A673 (cell line): ENCODE data around the gene ERGIC1. TPM values are rescaled to one million over a fixed set of nuclear protein-coding genes. Genes with fewer than 3 reads are reported as not detected.

Experiments
- BruUV-seq: library from RNA; stranded (reverse); fragments of 400-500 nt; replicated peaks from 2 replicates; lab custom pipeline; 2021; lab: Mats Ljungman, UMichigan
- CTCF ChIA-PET: fragments of 300-600 bp; sonication (Branson Sonifier 250); formaldehyde crosslinking; loops from one replicate; lab custom pipeline; 2022; ENCODE audit warnings: antibody characterized with exemption; lab: Charles Lee
- POLR2A ChIA-PET: fragments of 300-600 bp; sonication (Branson Sonifier 250); formaldehyde crosslinking; loops from one replicate; lab custom pipeline; 2022; ENCODE audit warnings: antibody characterized with exemption; ENCODE audit not compliant: low non-redundant PET; lab: Charles Lee
- DNase-seq: peaks from one replicate; pipeline ENCODE4 v3.0.0-alpha.2; 2015; ENCODE audit warnings: low spot score
- H3K27ac ChIP-seq: fragments of 200-600 bp; sonication (generic); 2 replicates; pipeline ENCODE4 v1.5.1; 2016; ENCODE audit warnings: mixed run types, low read depth, mild to moderate bottlenecking, mixed read lengths, antibody characterized with exemption, low read length; ENCODE audit not compliant: poor library complexity, severe bottlenecking
- H3K27me3 ChIP-seq: fragments of 200-600 bp; sonication (generic); replicated peaks from 2 replicates; pipeline ENCODE4 v1.6.1; 2017; ENCODE audit warnings: mixed run types, low read depth, mild to moderate bottlenecking, mixed read lengths, antibody characterized with exemption, low read length; ENCODE audit not compliant: insufficient read depth, poor library complexity
- H3K36me3 ChIP-seq: fragments of 200-600 bp; sonication (generic); 2 replicates; pipeline ENCODE4 v1.6.1; 2016; ENCODE audit warnings: mixed run types, mild to moderate bottlenecking, mixed read lengths, antibody characterized with exemption, low read length; ENCODE audit not compliant: insufficient read depth, poor library complexity, severe bottlenecking
- H3K4me1 ChIP-seq: fragments of 200-600 bp; sonication (generic); 2 replicates; pipeline ENCODE4 v1.6.1; 2017; ENCODE audit warnings: mixed run types, mild to moderate bottlenecking, mixed read lengths, antibody characterized with exemption, low read length; ENCODE audit not compliant: insufficient read depth, poor library complexity, severe bottlenecking
- H3K4me3 ChIP-seq: fragments of 200-600 bp; sonication (generic); 2 replicates; pipeline ENCODE4 v1.5.1; 2016; ENCODE audit warnings: low read depth, mixed run types, mild to moderate bottlenecking, mixed read lengths, low read length; ENCODE audit not compliant: poor library complexity, severe bottlenecking
- H3K9me3 ChIP-seq: fragments of 200-600 bp; sonication (generic); 2 replicates; pipeline ENCODE4 v1.6.1; 2016; ENCODE audit warnings: mixed run types, low read depth, mild to moderate bottlenecking, mixed read lengths, antibody characterized with exemption, low read length; ENCODE audit not compliant: poor library complexity, severe bottlenecking
- CTCF ChIP-seq: fragments of 300-800, 200-600 bp; sonication (generic); conservative IDR thresholded peaks from 2 replicates; pipeline ENCODE4 v1.5.1; 2017; ENCODE audit warnings: low read depth, mild to moderate bottlenecking, antibody characterized with exemption, low read length, moderate library complexity, mixed read lengths
- EZH2 ChIP-seq: fragments of 200-600 bp; sonication (generic); IDR thresholded peaks from 2 replicates; pipeline ENCODE4 v1.6.1; 2017; ENCODE audit warnings: borderline replicate concordance, low read depth, mild to moderate bottlenecking, mixed read lengths, antibody characterized with exemption, low read length; ENCODE audit not compliant: poor library complexity, severe bottlenecking
- intact Hi-C: fragments of 100-400 bp; cut with micrococcal nuclease; formaldehyde crosslinking; loops from one replicate; pipeline ENCODE4 v1.10.0; 2022; ENCODE audit not compliant: unreplicated experiment
- total RNA-seq: library from RNA; stranded (reverse); gene quantifications from 2 replicates; pipeline ENCODE4 v1.2.3, GENCODE V29; 2021

Gene ERGIC1
- total RNA-seq, 1 experiment from 2014 or later = 44.2 TPM

- TF ChIP-seq EZH2 (no peak), CTCF (no peak)
- no TSS peak for BruUV-seq
Observed at GRCh38 chr5:172823840-172824362, 10.2 kb upstream of the ERGIC1 start.

GRCh38 chr5:172825610-172826204, 8.3 kb upstream of the ERGIC1 start:
- H3K27me3 ChIP-seq = no peaks in the 10 kb centered on the region
- ChIA-PET POLR2A (no interaction called here), CTCF (no interaction called here)
- H3K27ac ChIP-seq = no peak overlapping the region
- H3K4me3 ChIP-seq = no peak overlapping the region
- intact Hi-C loops = no loop called here
- no peak for DNase-seq
- H3K36me3 ChIP-seq = no peaks in the 10 kb centered on the region
- H3K9me3 ChIP-seq = peaks cover 4% of the 10 kb centered on the region
- BruUV-seq = no TSS peak
- TF ChIP-seq CTCF (no peak), EZH2 (no peak)
- H3K4me1 ChIP-seq = no peaks in the 10 kb centered on the region

More at GRCh38 chr5:172823840-172824362, 10.2 kb upstream of the ERGIC1 start:
- Histone ChIP-seq H3K27ac (no peak overlapping the region), H3K27me3 (no peaks in the 10 kb centered on the region), H3K4me3 (no peak overlapping the region), H3K4me1 (no peaks in the 10 kb centered on the region), H3K9me3 (peaks cover 4% of the 10 kb centered on the region), H3K36me3 (no peaks in the 10 kb centered on the region)
- ChIA-PET CTCF (no interaction called here), POLR2A (no interaction called here)
- intact Hi-C loops = no loop called here
- DNase-seq = no peak

DNA sequence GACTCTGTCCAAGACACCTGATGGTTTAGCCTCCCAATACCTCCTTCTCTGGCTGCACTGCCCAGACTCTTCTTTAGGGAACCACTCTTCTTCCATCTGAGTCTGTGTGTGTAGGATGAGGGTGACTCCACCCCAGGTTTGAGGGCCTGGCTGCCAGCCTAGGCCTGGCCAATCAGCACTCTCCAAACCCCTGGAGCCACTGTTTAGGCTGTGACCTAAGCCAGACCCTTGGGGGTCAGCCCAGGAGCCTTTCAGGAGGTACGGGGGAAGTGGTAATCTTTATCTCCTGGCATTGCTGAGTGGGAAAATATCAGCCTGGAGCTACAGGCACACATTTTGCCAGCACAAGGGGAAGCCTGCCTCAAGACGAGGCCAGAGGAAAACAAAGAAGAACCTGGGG, 6.2 kb upstream of the ERGIC1 start:
- Histone ChIP-seq H3K27me3 (no peaks in the 10 kb centered on the region), H3K27ac (no peak overlapping the region), H3K4me1 (no peaks in the 10 kb centered on the region), H3K9me3 (peaks cover 4% of the 10 kb centered on the region), H3K4me3 (no peak overlapping the region), H3K36me3 (no peaks in the 10 kb centered on the region)
- intact Hi-C loops = no loop called here
- ChIA-PET CTCF (no interaction called here), POLR2A (no interaction called here)
- TF ChIP-seq CTCF (no peak), EZH2 (no peak)
- no TSS peak for BruUV-seq
- DNase-seq = no peak
